DOHH2 (cell line): ENCODE measurements around the gene MARF1.
"Not testable (repeated sequence)": the region's sequence is repeated elsewhere in the genome, so short reads cannot be mapped to it uniquely, and the experiment has no call there.

Experiments used
- CTCF ChIP-seq: fragments of 200-600 bp; sonication (generic); IDR thresholded peaks from one replicate; pipeline ENCODE4 v1.5.1; 2014; ENCODE audit warnings: antibody characterized with exemption, mild to moderate bottlenecking, low read depth, low read length; ENCODE audit not compliant: poor library complexity, severe bottlenecking
- EZH2phosphoT487 ChIP-seq: fragments of 200-600 bp; sonication (generic); IDR thresholded peaks from 2 replicates; pipeline ENCODE4 v1.6.1; 2017; ENCODE audit warnings: borderline replicate concordance, mild to moderate bottlenecking, antibody characterized with exemption, low read length, moderate library complexity, mixed read lengths

GRCh38 chr16:15547072-15547767, 95.7 kb downstream of the MARF1 start:
- not testable (repeated sequence) for TF ChIP-seq CTCF, EZH2phosphoT487
